ENCODE results near the gene GADD45G. TPM values are rescaled to one million over a fixed set of nuclear protein-coding genes. Genes with fewer than 3 reads are reported as not detected.

Gene GADD45G
- total RNA-seq, 3 donors from 2014 or later, result 5.9 to 16.7 (median 6.4) TPM

DNA sequence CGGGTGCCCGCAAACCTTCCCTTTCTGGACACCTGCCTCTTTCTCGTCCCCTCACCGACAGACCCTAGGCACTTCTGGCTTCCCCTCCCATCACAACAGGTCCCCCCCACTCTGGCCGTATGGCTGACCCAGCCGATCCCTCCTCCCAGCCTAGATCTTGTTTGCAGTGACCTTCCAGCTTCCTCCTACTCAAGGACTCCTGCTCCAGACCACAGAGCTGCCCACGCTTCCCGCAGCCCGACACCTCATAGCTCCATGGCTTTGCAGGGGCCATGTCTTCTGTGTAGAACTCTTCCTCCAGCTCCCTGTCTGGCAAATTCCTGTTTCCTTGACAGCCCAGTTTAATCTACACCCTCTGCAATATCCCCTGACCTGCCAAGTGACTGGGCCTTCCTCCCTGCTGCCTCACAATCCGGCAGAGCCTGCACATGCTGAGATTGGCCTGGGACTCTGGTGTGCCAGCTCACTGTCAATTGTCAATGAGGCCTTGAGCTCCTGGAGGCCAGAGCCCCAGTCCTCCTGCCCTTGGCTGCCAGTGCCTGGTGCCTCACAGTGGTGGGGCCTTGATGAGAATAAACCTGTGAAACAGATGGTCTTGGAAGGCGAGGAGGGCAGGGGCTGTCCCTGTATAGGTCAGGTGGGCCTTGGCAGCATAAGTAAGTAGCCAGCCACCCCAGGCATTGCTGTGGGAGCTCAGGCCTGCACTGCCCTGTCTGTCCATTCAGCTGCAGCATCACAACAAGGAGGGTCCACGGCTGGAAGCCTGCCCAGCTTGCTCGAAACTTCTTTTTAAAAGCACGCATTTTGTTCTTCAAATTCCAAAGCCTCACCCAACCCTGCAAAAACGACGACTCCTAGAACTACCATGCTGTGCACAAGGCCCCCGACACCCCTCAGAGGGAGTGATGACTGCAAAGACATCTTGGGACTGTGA, 50.5 kb downstream of the GADD45G start:
- ATAC-seq (no peak), DNase-seq (no peak)
- H3K4me3 Mint-ChIP-seq, result no peak overlapping the region
- no peaks in the 10 kb centered on the region for H3K36me3 Mint-ChIP-seq (ENCODE audit: insufficient read depth)
- H3K27me3 Mint-ChIP-seq (ENCODE audit: low read depth), result no peaks in the 10 kb centered on the region
- H3K9me3 Mint-ChIP-seq, result no peaks in the 10 kb centered on the region
- peaks cover 21% of the 10 kb centered on the region for H3K4me1 Mint-ChIP-seq (ENCODE audit: low read depth)

Other genes starting within 250 kb of the GADD45G start
- gene SEMA4D, start 106.9 kb upstream of the GADD45G start, total RNA-seq, result 100 to 1,000 TPM; 248 to 348 (median 344) TPM